OCI-LY1 (cell line): ENCODE measurements around the gene PRRG1.

Experiments used
- H2AFZ ChIP-seq: fragments of 200-600 bp; sonication (generic), shearing (Covaris generic); 2 replicates; pipeline ENCODE4 v1.6.0; 2014; ENCODE audit warnings: antibody characterized with exemption, mild to moderate bottlenecking, low read length
- H3F3A ChIP-seq: fragments of 200-600 bp; sonication (generic), shearing (Covaris generic); 2 replicates; pipeline ENCODE4 v1.6.0; 2014; ENCODE audit warnings: mild to moderate bottlenecking, antibody characterized with exemption, low read length, moderate library complexity; ENCODE audit not compliant: insufficient read depth
- H3K27ac ChIP-seq: fragments of 200-600 bp; sonication (generic); 2 replicates; pipeline ENCODE4 v1.5.1; 2014; ENCODE audit warnings: low read length, mixed run types, mild to moderate bottlenecking, low read depth; ENCODE audit not compliant: poor library complexity, severe bottlenecking
- H3K27me3 ChIP-seq: fragments of 200-600 bp; sonication (generic); 2 replicates; pipeline ENCODE4 v1.6.0; 2014; ENCODE audit warnings: antibody characterized with exemption, mild to moderate bottlenecking, low read length, moderate library complexity; ENCODE audit not compliant: insufficient read depth
- H3K36me3 ChIP-seq: fragments of 200-600 bp; sonication (generic); 2 replicates; pipeline ENCODE4 v1.6.1; 2014; ENCODE audit warnings: mild to moderate bottlenecking, antibody characterized with exemption, low read length, moderate library complexity, mixed read lengths; ENCODE audit not compliant: insufficient read depth
- H3K4me1 ChIP-seq: fragments of 200-600 bp; sonication (generic); 2 replicates; pipeline ENCODE4 v1.5.1; 2014; ENCODE audit warnings: mild to moderate bottlenecking, low read length, moderate library complexity; ENCODE audit not compliant: insufficient read depth, severe bottlenecking
- H3K4me2 ChIP-seq: fragments of 200-600 bp; sonication (generic), shearing (Covaris generic); 2 replicates; pipeline ENCODE4 v1.6.1; 2014; ENCODE audit warnings: low read length
- H3K4me3 ChIP-seq: fragments of 200-600 bp; sonication (generic); 2 replicates; pipeline ENCODE4 v1.5.1; 2014; ENCODE audit warnings: low read length, low read depth, mild to moderate bottlenecking, mixed read lengths; ENCODE audit not compliant: poor library complexity, severe bottlenecking
- H3K79me2 ChIP-seq: fragments of 200-600 bp; shearing (Covaris generic); 2 replicates; pipeline ENCODE4 v1.6.1; 2016; ENCODE audit warnings: mixed run types, low read length, mixed read lengths; ENCODE audit not compliant: insufficient read depth
- H3K9ac ChIP-seq: fragments of 200-600 bp; sonication (generic), shearing (Covaris generic); 2 replicates; pipeline ENCODE4 v1.6.1; 2014; ENCODE audit warnings: mild to moderate bottlenecking, low read length, mixed read lengths
- H3K9me2 ChIP-seq: fragments of 200-600 bp; sonication (generic), shearing (Covaris generic); 2 replicates; pipeline ENCODE4 v1.6.1; 2014; ENCODE audit warnings: low read depth, mild to moderate bottlenecking, low read length, mixed read lengths
- H3K9me3 ChIP-seq: fragments of 200-600 bp; shearing (Covaris generic); 2 replicates; pipeline ENCODE4 v1.6.1; 2014; ENCODE audit warnings: low read length, mixed read lengths
- H4K20me1 ChIP-seq: fragments of 200-600 bp; sonication (generic), shearing (Covaris generic); 2 replicates; pipeline ENCODE4 v1.6.0; 2016; ENCODE audit warnings: mild to moderate bottlenecking, low read length; ENCODE audit not compliant: insufficient read depth
- EZH2 ChIP-seq: fragments of 200-600 bp; sonication (generic), shearing (Covaris generic); IDR thresholded peaks from 2 replicates; pipeline ENCODE4 v1.8.0; 2017; ENCODE audit warnings: borderline replicate concordance, mixed run types, mild to moderate bottlenecking, antibody characterized with exemption, low read length, moderate library complexity, mixed read lengths
- TF ChIP-seq, protein P1 (sequence below): fragments of 200-600 bp; sonication (generic), shearing (Covaris generic); IDR thresholded peaks from 2 replicates; pipeline ENCODE4 v1.5.1; 2017; ENCODE audit warnings: mild to moderate bottlenecking, antibody characterized with exemption, low read length, moderate library complexity, mixed read lengths

The PRRG1 gene

DNA sequence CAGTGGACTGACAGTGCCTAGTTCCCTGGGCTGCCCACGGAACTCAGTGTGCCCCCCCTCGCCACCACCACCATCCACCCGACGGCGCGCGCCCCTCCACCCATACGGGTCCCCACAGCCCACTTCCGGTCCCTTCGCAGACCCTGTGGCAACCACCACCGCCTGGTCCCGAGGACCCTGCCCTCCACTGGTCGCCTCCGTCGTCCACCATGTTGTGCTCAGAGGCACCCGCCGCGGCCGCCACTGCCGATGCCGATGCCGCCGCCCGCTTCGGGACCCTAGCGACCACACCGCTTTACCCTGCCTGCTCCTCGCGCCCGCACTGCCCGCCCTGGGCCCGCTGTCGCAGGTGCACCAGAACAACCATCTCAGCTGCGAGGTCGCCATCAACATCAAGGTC lies 155.8 kb downstream of the PRRG1 start:
- Histone ChIP-seq H3K4me2 (no peak overlapping the region), H3K4me1 (no peaks in the 10 kb centered on the region), H3F3A (no peaks in the 10 kb centered on the region), H3K9ac (no peak overlapping the region), H3K4me3 (no peak overlapping the region), H4K20me1 (no peaks in the 10 kb centered on the region), H3K79me2 (no peaks in the 10 kb centered on the region), H3K27me3 (no peaks in the 10 kb centered on the region), H2AFZ (no peak overlapping the region), H3K36me3 (no peaks in the 10 kb centered on the region), H3K9me3 (no peaks in the 10 kb centered on the region), H3K9me2 (no peaks in the 10 kb centered on the region), H3K27ac (no peak overlapping the region)
- TF ChIP-seq, protein P1, sequence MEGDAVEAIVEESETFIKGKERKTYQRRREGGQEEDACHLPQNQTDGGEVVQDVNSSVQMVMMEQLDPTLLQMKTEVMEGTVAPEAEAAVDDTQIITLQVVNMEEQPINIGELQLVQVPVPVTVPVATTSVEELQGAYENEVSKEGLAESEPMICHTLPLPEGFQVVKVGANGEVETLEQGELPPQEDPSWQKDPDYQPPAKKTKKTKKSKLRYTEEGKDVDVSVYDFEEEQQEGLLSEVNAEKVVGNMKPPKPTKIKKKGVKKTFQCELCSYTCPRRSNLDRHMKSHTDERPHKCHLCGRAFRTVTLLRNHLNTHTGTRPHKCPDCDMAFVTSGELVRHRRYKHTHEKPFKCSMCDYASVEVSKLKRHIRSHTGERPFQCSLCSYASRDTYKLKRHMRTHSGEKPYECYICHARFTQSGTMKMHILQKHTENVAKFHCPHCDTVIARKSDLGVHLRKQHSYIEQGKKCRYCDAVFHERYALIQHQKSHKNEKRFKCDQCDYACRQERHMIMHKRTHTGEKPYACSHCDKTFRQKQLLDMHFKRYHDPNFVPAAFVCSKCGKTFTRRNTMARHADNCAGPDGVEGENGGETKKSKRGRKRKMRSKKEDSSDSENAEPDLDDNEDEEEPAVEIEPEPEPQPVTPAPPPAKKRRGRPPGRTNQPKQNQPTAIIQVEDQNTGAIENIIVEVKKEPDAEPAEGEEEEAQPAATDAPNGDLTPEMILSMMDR, result no peak
- TF ChIP-seq EZH2, result no peak
